TTC549 (cell line): ENCODE results near the gene TMEM139.

Source experiments
- FAIRE-seq: peaks from 2 replicates; lab custom pipeline; 2012; peaks lifted over from hg19 to GRCh38; lab: Jason Lieb, UNC

The TMEM139 gene

DNA sequence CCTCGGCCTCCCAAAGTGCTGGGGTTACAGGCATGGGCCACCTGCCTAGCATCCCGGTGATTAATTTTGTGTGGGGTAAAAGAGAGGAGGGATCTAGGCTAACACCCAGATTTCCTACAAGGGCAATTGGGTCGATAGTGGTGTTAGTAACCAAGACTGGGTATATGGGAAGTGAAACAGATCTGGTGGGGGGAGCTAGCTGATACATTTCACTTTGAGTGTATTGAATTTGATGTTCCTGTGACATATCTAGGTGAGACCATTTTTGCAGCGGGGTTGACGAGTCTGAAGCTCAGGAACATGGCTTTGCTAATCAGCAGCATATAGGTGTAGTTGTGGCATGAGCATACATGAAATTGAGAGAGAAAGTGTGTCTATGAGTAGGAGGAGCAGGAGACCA lies 43.1 kb downstream of the TMEM139 start:
- FAIRE-seq: no peak

DNA sequence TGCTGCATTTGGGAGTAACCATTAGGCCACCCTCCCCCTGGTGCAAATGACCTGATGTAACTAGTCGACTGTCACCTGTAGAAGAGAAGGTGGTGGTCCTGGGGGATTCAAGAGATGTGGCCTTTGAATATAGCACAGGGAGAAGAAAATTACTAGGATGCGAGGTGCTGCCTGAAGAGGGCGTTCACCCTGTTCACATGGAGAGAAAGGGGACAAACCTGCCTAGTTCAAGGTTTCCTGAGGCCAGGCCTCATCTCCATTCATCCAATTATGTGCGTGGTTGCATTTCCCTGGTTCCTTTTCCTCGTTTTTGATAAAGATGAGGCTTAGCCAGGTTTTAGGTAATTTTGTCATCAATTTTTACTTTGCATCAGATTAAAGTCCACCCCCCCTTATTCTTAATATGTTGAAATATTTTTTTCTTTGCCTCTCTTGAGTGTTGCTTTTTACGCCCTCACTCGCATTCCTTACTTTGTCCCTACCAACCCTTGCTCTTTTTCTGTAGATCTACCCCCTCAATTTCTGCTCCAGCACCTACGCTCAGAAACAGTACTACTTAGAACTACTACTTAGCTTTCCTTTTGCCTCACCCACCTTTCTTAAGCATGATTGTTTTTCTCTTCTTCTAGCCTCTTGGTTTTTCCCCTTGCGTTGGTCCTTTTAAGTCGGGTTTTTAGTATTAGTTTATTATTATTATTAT lies 44.9 kb downstream of the TMEM139 start:
- no peak for FAIRE-seq

DNA sequence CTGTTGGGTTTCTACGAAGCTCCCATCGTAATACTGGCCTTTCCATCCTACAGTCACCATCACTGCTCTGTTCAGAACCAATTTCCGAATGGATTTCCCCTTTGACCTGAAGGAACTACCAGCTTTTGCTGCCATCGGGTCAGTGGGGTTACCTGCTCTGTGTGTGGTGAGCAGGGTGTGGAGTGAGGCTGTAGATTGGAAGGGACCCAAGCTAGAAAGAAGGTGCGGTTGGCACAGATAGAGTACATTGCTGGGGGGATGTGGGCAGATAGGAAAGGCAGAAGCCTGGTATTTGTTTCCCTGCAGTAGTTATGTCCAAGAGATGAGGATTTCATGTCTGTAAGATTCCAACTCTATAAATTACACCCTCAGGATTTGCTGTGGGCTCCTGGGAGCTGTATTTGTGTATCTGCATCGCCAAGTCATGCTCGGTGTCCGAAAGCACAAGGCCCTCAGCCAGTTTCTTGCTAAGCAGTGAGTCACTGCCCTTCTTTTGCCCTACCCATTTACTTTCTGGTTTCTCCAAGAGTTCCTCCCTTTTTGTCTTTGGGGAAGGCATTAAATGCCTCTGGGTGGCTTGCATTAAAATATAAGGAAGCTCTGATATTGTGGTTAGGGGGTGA lies 46.5 kb downstream of the TMEM139 start:
- no peak for FAIRE-seq

DNA sequence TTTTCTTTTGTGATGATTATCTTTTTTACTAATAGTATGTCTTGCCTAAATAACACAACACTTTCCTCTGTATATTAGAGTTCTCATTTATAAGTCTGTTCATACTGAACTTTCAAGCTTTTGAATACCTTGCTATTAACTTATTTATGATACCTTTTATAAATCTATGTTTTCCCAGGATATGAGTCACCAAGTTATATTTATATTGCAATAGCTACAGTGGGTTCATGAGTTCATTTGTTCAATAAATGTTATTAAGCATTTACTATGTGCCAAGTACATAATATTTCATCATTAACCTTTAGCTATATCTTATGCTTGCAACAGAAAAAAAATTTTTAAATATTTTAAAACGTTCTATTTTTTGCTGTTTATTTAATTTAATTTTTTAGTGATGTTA lies 49.5 kb downstream of the TMEM139 start:
- no peak for FAIRE-seq

DNA sequence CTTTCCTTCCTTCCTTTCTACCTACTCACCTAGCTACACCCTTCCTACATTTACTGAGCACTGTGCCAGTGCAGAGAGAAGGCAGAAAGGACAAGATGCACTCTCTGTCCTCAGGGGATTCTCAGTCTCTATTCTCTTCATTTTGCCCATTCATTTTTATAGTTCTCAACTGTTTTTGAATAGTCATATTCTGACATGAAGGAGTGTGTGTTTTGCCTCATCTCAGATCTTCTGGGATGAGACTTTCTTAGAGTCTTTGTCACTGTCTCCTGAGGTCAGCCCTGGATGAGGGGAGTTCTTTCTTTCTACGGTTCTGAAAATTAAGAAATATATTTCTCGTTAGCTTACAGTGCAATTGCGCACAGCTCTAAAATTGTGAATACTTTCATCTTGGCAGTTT lies 52.5 kb downstream of the TMEM139 start:
- FAIRE-seq: no peak
